NCI-H2081 (cell line): ENCODE measurements around the gene PSTK.

Source experiments
- DNase-seq, 2 experiments: peaks; one replicate each; lab custom pipeline; 2025; lab: John Stamatoyannopoulos, UW

PSTK gene

GRCh38 chr10:123019941-123020703, 39.9 kb downstream of the PSTK start:
- peak in 1 of 2 experiments; percentile 43 for DNase-seq

- no peak for DNase-seq
These were observed 41.3 kb downstream of the PSTK start for GRCh38 chr10:123021517-123021916.

- DNase-seq: no peak
These were observed 44.3 kb downstream of the PSTK start for GRCh38 chr10:123024540-123024939.

- DNase-seq: no peak
These were observed 46.1 kb downstream of the PSTK start for GRCh38 chr10:123026302-123026701.

- DNase-seq: no peak
These were observed 47.7 kb downstream of the PSTK start for GRCh38 chr10:123027861-123028260.

- no peak for DNase-seq
These were observed 50.9 kb downstream of the PSTK start for GRCh38 chr10:123031124-123031523.

GRCh38 chr10:123034332-123034731, 54.1 kb downstream of the PSTK start:
- DNase-seq: no peak

GRCh38 chr10:123035467-123036086, 55.4 kb downstream of the PSTK start:
- DNase-seq: no peak

GRCh38 chr10:123038782-123039631, 58.8 kb downstream of the PSTK start:
- no peak for DNase-seq

GRCh38 chr10:123039632-123039930, 59.4 kb downstream of the PSTK start:
- DNase-seq: no peak
